SK-N-SH treated with all-trans-retinoic acid at 6 μM for 48 hours (cell line): ENCODE results near the gene HGD.

ENCODE experiments used
- ATAC-seq: fragments of 200-7000 bp; cut with Tn5 transposase; 3 replicates; pipeline ENCODE4 v1.9.1; 2020; ENCODE audit warnings: mild to moderate bottlenecking, moderate library complexity
- ARNTL ChIP-seq: fragments of 450-650 bp; formaldehyde crosslinking; IDR thresholded peaks from 2 replicates; pipeline ENCODE4 v1.5.0; 2020; ENCODE audit warnings: low read depth, mild to moderate bottlenecking, moderate library complexity, borderline replicate concordance
- BACH2 ChIP-seq: fragments of 250-450 bp; sonication (Bioruptor Pico); IDR thresholded peaks from 2 replicates; pipeline ENCODE4 v1.9.0; 2021; ENCODE audit warnings: mild to moderate bottlenecking, borderline replicate concordance
- CSRNP3 ChIP-seq: fragments of 250-450 bp; sonication (Bioruptor Pico); IDR thresholded peaks from 2 replicates; pipeline ENCODE4 v1.5.1; 2021; ENCODE audit warnings: mild to moderate bottlenecking, moderate library complexity
- ESRRG ChIP-seq: fragments of 250-450 bp; sonication (Bioruptor Pico); IDR thresholded peaks from 2 replicates; pipeline ENCODE4 v1.6.1; 2021; ENCODE audit warnings: mild to moderate bottlenecking
- ISL1 ChIP-seq: fragments of 250-450 bp; sonication (Bioruptor Pico); IDR thresholded peaks from 2 replicates; pipeline ENCODE4 v2.1.2; 2022; ENCODE audit warnings: mild to moderate bottlenecking, moderate library complexity
- OSR1 ChIP-seq: fragments of 250-450 bp; sonication (Bioruptor Pico); IDR thresholded peaks from 2 replicates; pipeline ENCODE4 v1.8.0; 2022; ENCODE audit warnings: moderate library complexity, mild to moderate bottlenecking, inconsistent platforms
- PATZ1 ChIP-seq: fragments of 250-450 bp; sonication (Bioruptor Pico); IDR thresholded peaks from 2 replicates; pipeline ENCODE4 v1.8.0; 2020; ENCODE audit warnings: mild to moderate bottlenecking, moderate library complexity, borderline replicate concordance
- POU6F1 ChIP-seq: fragments of 250-450 bp; sonication (Bioruptor Pico); IDR thresholded peaks from 2 replicates; pipeline ENCODE4 v1.8.0; 2021; ENCODE audit warnings: low read depth, mild to moderate bottlenecking, moderate library complexity, borderline replicate concordance
- RARB ChIP-seq: fragments of 250-450 bp; sonication (Bioruptor Pico); IDR thresholded peaks from 2 replicates; pipeline ENCODE4 v1.8.0; 2021; ENCODE audit warnings: mild to moderate bottlenecking, moderate library complexity
- SNAI2 ChIP-seq: fragments of 250-450 bp; sonication (Bioruptor Pico); IDR thresholded peaks from 2 replicates; pipeline ENCODE4 v1.5.0; 2020; ENCODE audit warnings: mild to moderate bottlenecking, moderate library complexity
- TCF4 ChIP-seq: fragments of 250-450 bp; sonication (Bioruptor Pico); IDR thresholded peaks from 2 replicates; pipeline ENCODE4 v1.8.0; 2021; ENCODE audit warnings: mild to moderate bottlenecking, moderate library complexity, borderline replicate concordance
- TSHZ2 ChIP-seq: fragments of 250-450 bp; sonication (Bioruptor Pico); IDR thresholded peaks from 2 replicates; pipeline ENCODE4 v1.5.0; 2020; ENCODE audit warnings: mild to moderate bottlenecking, moderate library complexity
- ZC3H10 ChIP-seq: fragments of 250-450 bp; sonication (Bioruptor Pico); IDR thresholded peaks from 2 replicates; pipeline ENCODE4 v1.5.1; 2021; ENCODE audit warnings: mild to moderate bottlenecking, moderate library complexity
- ZFP3 ChIP-seq: fragments of 250-450 bp; sonication (Bioruptor Pico); IDR thresholded peaks from 2 replicates; pipeline ENCODE4 v1.5.0; 2020; ENCODE audit warnings: mild to moderate bottlenecking, moderate library complexity
- ZFP30 ChIP-seq: fragments of 450-650 bp; formaldehyde crosslinking; IDR thresholded peaks from 2 replicates; pipeline ENCODE4 v1.5.0; 2022; ENCODE audit warnings: mild to moderate bottlenecking, moderate library complexity
- ZNF565 ChIP-seq: fragments of 450-650 bp; formaldehyde crosslinking; conservative IDR thresholded peaks from 2 replicates; pipeline ENCODE4 v1.5.0; 2020; ENCODE audit warnings: low read depth, mild to moderate bottlenecking, moderate library complexity
- ZNF70 ChIP-seq: fragments of 450-650 bp; formaldehyde crosslinking; IDR thresholded peaks from 2 replicates; pipeline ENCODE4 v1.5.0; 2020; ENCODE audit warnings: mild to moderate bottlenecking, moderate library complexity
- ZNF8 ChIP-seq: fragments of 450-650 bp; formaldehyde crosslinking; IDR thresholded peaks from 2 replicates; pipeline ENCODE4 v1.5.0; 2020; ENCODE audit warnings: mild to moderate bottlenecking, moderate library complexity

HGD gene

GRCh38 chr3:120664926-120665325, 17.1 kb downstream of the HGD start:
- no peak for ATAC-seq
- TF ChIP-seq TSHZ2 (CRISPR knock-in tag) (no peak), OSR1 (CRISPR knock-in tag) (no peak), ARNTL (CRISPR knock-in tag) (no peak), ESRRG (CRISPR knock-in tag) (no peak), ZNF8 (CRISPR knock-in tag) (no peak), POU6F1 (CRISPR knock-in tag) (no peak), ZNF70 (CRISPR knock-in tag) (no peak)

- peak; percentile 61 for ATAC-seq
- TF ChIP-seq ZFP30 (no peak), CSRNP3 (CRISPR knock-in tag) (no peak), ZC3H10 (CRISPR knock-in tag) (no peak), ISL1 (CRISPR knock-in tag) (no peak), SNAI2 (CRISPR knock-in tag) (no peak), RARB (CRISPR knock-in tag) (no peak), TCF4 (CRISPR knock-in tag) (no peak), ESRRG (CRISPR knock-in tag) (no peak), ZNF8 (CRISPR knock-in tag) (no peak), TSHZ2 (CRISPR knock-in tag) (no peak)
These were observed 20.1 kb downstream of the HGD start for GRCh38 chr3:120661945-120662344.

- ATAC-seq, result peak; percentile 86
- peak; percentile 82 for TF ChIP-seq ISL1 (CRISPR knock-in tag)
- TF ChIP-seq OSR1 (CRISPR knock-in tag), result no peak
These were observed 20.7 kb downstream of the HGD start for GRCh38 chr3:120661106-120661905.

- ATAC-seq, result no peak
- TF ChIP-seq BACH2 (CRISPR knock-in tag) (no peak), TSHZ2 (CRISPR knock-in tag) (no peak), ESRRG (CRISPR knock-in tag) (no peak), ISL1 (CRISPR knock-in tag) (no peak), ZFP3 (CRISPR knock-in tag) (no peak), OSR1 (CRISPR knock-in tag) (no peak), TCF4 (CRISPR knock-in tag) (no peak), ZNF565 (CRISPR knock-in tag) (no peak), ZFP30 (no peak), POU6F1 (CRISPR knock-in tag) (no peak), SNAI2 (CRISPR knock-in tag) (no peak), ARNTL (CRISPR knock-in tag) (no peak), PATZ1 (CRISPR knock-in tag) (no peak)
These were observed 22.2 kb downstream of the HGD start for GRCh38 chr3:120659834-120660233.
